GM21360 (cell line): ENCODE data around the gene LRFN2.

ENCODE experiments used
- ATAC-seq: cut with Tn5 transposase; IDR thresholded peaks from one replicate; pipeline ENCODE4 v1.9.1; 2021; ENCODE audit warnings: mild to moderate bottlenecking, moderate library complexity; ENCODE audit not compliant: unreplicated experiment

Gene LRFN2

DNA sequence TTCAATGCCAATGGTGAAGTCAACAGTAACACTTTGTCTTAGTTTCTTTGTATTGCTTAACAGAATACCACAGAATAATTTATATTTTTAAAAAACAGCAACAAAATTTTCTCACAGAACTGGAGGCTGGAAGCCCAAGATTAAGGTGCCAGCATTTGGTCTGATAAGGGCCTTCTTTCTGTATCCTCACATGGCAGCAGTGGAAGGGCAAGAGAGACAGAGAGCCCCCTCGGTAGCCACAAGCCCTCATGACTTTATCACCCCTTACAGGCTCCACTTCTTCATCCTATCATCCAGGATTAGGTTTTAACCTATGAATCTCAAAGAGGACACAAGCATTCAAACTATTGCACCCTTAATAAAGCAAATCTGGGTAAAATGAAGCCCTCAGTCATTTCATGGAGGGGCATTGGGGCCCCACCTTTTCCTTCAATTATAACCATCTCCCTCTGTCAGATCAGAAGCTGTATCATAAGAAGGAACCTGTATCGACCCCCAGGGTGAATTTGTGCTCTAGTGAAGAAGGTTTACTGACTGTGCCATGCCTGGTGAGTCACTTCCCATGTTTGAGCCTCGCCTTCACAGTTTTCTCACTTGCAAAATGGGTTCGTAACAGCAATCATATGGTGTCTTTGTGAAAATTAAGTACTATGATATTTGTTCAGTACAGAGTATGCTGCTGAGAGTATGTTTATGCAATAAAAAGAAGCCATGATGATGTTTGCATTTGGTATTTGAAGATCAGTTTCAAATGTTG is 178.2 kb downstream of the LRFN2 start:
- ATAC-seq: no peak

DNA sequence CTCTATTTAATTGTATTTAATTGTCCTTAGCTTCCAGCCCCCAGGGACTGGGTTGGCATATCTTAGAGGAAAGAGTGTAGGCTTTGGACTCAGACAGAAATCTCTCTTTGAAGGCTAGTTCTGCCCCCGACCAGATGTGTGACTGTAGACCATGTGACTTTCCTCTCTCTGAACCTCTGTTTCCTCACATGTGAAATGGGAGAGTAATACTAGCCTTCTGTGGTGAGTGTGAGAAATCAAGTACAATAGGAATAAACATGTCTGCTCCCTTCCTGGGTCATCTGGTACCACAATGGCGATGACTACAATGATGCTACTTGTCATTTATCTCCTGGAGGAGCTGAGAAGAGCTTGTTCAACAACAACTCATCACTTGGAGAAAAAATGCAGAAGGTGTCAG is 179.9 kb downstream of the LRFN2 start:
- ATAC-seq: no peak

GRCh38 chr6:40406175-40406574 is 181.0 kb downstream of the LRFN2 start:
- no peak for ATAC-seq

- ATAC-seq: no peak
These were observed 186.4 kb downstream of the LRFN2 start for GRCh38 chr6:40400738-40401137.

DNA sequence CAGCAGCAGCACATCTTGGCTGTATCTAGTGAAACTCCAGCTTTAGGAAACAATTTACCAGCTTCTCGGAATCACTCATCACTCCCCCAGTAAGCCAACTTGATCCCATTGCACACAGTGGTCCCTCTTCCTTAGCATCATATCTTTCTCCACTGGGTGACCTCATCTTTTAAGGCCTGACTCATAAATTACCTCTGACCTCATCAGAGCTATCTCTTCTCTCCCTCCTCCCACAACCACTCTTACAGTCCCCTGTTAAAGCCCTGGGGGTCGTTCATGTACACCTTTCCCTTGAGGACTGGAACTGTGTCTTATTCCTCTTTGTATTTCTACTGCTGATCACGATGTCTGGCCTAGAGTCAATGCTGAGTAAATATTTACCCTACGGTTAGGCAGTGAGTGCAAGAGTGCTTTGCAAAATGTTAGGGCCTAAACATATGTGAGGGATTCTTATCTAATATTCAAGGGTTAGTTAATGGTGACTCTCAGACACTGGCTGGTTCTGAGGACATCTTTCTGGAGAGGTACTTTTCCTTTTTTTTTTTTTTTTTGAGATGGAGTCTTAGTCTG is 187.2 kb downstream of the LRFN2 start:
- no peak for ATAC-seq

DNA sequence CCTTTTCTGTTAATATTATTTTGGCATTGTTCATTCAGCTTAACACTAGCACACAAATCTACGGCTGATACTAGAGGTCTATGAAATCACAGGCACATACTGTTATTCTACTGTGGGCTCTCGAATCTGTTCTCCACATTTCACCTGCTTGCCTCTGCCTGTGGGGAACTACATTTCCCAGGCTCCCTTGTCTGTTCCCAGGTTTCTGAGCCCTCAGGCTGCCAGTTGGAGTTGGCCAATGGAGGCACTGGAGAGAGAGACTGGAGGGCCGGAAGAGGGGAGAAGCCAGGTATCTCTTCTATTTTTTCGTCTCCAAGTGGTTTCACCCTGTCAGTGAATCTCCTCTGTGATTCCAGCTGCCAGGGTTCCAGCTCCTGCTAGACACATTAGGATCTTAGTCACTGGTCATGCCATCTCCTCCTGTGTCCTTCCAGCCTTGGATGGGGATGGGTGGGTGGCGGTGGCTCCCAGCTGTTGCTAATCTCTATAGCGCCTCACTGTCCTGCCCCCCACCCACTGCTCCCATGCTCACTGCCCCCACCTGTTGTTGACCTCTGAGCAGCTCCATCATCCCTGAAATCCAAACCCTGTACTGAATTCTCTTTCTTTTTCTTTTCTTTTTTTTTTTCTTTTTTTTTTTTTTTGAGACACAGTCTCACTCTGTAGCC is 188.2 kb downstream of the LRFN2 start:
- no peak for ATAC-seq

GRCh38 chr6:40398034-40398691 is 189.0 kb downstream of the LRFN2 start:
- ATAC-seq: no peak

DNA sequence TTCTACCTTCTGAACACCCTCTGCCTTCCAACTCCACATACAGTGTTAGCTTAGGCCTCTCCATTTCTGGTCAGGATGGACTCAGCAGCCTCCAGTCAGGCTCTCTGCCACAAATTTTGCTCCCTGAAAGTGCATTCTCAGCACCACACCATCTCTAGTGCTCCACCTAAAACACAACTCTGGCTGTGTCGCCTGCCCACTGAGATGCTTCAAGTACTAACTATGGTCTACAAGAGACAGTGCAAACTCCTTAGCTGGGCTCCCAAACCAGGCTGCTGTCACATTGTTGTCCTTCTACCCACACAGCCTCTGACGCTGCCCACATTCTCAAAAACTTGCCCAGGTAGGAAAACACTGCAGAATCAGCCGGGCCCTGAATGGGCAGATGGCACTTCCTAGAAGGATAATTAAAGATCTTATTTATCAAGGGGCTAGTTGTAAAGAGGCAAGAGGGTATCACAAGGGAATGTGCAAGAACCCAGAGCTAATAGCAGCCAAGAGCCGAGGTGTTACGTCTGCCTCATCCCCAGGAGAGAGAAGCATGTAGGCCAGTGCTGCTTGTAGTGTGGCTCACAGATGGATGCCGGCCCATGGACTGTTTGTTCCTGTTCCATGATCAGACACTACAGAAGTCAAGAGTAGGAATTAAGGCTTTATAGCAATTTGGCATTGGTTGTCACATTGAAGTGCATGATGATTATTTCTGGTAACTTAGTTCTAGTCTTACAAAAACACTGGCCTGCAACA is 189.7 kb downstream of the LRFN2 start:
- no peak for ATAC-seq

- ATAC-seq: no peak
These were observed 191.5 kb downstream of the LRFN2 start for GRCh38 chr6:40395698-40396076.

DNA sequence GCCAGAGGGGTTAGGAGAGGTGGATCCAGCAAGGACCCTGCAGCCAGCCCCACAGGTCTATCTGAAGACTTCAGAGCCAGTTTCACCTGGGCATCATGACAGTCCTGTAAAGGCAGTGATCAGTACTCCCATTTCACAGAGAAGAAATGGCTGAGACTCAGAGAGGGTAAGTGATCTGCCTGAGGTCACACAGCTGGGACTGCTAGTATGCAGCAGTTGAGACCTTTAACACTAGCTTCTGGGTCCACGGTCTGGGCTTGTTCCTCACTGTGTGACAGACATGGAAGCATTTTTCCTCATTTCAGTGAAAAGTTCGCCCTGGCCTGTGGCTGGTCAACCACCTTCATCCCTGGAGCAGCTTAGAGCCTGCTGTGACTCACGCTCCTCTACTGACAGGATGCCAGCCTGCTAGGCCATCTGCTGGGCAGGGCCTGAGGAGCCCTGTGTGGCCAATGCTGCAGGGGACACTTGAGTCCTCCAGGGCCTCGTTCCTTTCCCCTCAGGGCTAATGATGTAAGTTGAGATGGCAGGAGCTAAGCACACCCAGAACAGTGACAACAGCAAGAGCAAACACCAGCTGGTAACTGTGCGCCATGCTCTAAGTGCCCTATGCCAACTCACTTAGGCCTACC is 192.0 kb downstream of the LRFN2 start:
- no peak for ATAC-seq

GRCh38 chr6:40394381-40394780 is 192.8 kb downstream of the LRFN2 start:
- no peak for ATAC-seq

- no peak for ATAC-seq
These were observed 193.5 kb downstream of the LRFN2 start for GRCh38 chr6:40393641-40394040.

- no peak for ATAC-seq
These were observed 194.6 kb downstream of the LRFN2 start for GRCh38 chr6:40392589-40392988.

DNA sequence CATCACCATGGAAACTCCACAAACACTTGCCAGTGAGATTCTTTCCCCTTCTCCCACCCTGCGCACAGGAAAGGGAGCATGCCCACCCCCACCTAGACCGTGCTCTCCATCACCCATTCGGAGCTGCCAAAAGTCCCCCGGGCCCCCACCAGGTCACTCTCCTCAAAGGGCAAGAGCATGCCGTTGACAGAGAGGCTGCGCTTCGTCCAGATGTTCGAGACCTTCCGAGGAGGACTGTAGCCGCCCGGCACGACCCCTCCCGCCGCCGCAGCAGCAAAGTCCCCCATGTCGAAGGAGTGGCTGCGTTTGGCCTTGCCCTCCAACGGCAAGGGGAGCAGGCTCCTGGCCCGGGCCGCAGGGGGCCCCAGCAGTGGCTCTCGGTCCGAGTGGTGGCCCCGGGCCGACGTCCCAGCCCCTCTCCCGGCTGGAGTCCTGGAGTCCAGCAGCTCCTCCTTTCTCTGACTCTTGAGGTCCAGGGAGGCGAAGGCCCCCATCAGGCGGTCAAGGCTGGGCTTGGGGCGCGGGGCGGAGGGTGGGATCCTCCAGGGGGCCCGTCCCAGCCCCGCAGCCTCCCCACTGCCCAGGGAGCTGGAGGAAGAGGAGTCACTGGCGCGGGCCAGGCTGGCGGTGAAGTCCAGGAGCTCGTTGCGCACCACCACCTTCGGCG is 195.2 kb downstream of the LRFN2 start:
- ATAC-seq: no peak

DNA sequence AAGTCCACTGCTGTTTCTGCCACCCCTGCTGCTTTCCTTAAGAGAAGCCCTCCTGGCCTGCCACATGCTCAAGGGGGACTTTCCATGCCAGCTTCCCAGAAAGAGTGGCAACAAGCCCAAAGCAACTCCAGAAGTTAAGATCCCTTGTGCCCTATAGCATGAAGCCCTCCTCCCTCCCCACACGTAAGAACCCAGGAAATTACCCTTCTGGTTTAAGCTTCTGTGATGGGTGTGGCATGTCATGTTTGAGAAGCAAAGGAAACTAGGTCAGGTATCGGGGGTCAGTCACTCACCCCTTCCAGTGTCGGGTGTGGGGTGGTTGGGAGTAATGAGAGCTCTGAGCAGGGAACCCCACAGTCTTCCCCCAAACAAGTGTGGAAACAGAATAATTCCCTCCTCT is 196.1 kb downstream of the LRFN2 start:
- no peak for ATAC-seq

GRCh38 chr6:40390144-40390800 is 196.9 kb downstream of the LRFN2 start:
- ATAC-seq: no peak

DNA sequence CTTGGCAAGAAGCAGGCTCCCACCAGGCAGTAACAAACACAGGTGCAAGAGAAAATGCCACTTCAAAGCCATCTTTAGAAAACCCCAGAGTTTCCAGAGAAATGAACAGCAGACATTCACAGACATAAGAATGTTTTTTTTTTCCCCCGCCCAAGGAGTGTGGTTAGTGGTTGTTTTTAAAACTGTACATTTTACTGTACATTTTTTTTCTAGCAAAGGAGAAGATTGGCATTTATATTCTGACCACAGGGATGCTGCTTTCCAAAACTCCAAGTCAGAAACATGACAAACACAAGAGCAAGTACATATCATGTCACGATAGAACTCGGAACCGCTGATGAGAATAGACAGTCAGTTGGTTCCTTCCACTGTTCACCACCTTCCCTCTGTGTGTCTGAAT is 197.9 kb downstream of the LRFN2 start:
- no peak for ATAC-seq

GRCh38 chr6:40387871-40388264 is 199.3 kb downstream of the LRFN2 start:
- ATAC-seq: no peak

DNA sequence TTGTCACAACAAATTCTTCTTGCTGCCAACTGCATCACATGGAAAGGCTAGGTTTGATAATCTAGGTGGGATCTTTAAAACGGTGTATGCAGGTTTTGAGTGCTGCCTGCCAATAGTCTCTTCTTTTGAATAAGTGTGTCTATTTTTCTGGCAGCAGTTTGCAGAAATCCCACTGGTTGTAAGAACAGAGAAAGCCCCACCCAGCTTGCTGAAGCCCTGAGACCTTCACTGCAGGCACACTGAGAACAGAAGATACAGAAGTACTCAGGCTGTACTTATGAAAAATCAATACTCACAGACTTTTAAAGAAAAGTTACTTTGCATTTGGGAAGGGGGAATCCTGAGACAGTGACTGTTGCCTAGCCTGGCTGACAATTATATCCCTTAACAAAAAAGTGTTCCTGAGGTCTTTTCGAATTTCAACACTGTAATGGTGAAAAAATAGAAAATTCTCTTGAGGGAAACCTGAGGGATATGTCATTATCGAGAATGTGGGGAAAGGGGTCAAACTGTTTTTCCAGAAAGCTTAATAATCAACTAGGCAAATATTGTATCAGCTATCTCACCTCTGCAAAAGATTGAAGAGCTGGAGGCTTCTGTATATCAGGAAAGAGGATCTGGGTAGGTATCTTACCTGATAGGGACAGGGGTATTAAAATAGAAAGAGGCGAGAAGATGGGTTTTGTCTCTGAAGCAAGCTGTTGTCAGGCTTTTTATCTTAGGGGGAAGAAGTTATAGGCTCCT is 199.9 kb downstream of the LRFN2 start:
- no peak for ATAC-seq
